Right lung (tissue), 5 donors: ENCODE results near the gene SEMA4A. TPM values are rescaled to one million over a fixed set of nuclear protein-coding genes. Genes with fewer than 3 reads are reported as not detected.
A peak's percentile ranks its signal among the peaks of the same experiment; 100 is the strongest.
"Not testable (repeated sequence)": the region's sequence is repeated elsewhere in the genome, so short reads cannot be mapped to it uniquely, and the experiment has no call there.

Experiments used
- DNase-seq, 2 donors: peaks; one replicate each; pipeline ENCODE4 v3.0.0-alpha.2; 2013
- polyA plus RNA-seq, 5 donors: library from polyadenylated mRNA; unstranded; fragments of 120-200 nt; gene quantifications; one replicate each; pipeline versions ENCODE4 v1.2.1 to v1.2.3, GENCODE V29; 2013; ENCODE audit warnings: inconsistent platforms in 1 of 5, low replicate concordance in 1 of 5; ENCODE audit not compliant: insufficient read length in 5 of 5, insufficient read depth in 1 of 5

SEMA4A gene
- polyA plus RNA-seq, 5 donors, result 15.2 to 26.3 (median 24.5) TPM

- DNase-seq, result no peak
Measured at GRCh38 chr1:156155756-156156510, 2.5 kb downstream of the SEMA4A start.

GRCh38 chr1:156157506-156157905 lies 4.1 kb downstream of the SEMA4A start:
- no peak for DNase-seq

- DNase-seq, result no peak
Measured at GRCh38 chr1:156157966-156158365, 4.6 kb downstream of the SEMA4A start.

GRCh38 chr1:156160000-156160742 lies 6.8 kb downstream of the SEMA4A start:
- no peak for DNase-seq

- peak; percentile 79 to 82 for DNase-seq
Measured at GRCh38 chr1:156160743-156161171, 7.4 kb downstream of the SEMA4A start.

- DNase-seq, result no peak
Measured at GRCh38 chr1:156162430-156163037, 9.1 kb downstream of the SEMA4A start.

- no peak for DNase-seq
Measured at GRCh38 chr1:156163712-156164111, 10.3 kb downstream of the SEMA4A start.

- no peak for DNase-seq
Measured at GRCh38 chr1:156164125-156164831, 10.9 kb downstream of the SEMA4A start.

- no peak for DNase-seq
Measured at GRCh38 chr1:156165083-156165482, 11.7 kb downstream of the SEMA4A start.

- no peak for DNase-seq
Measured at GRCh38 chr1:156167536-156167935, 14.2 kb downstream of the SEMA4A start.

- no peak for DNase-seq
Measured at GRCh38 chr1:156172696-156173470, 19.5 kb downstream of the SEMA4A start.

- DNase-seq, result no peak
Measured at GRCh38 chr1:156176610-156177210, 23.3 kb downstream of the SEMA4A start.

- no peak for DNase-seq
Measured at GRCh38 chr1:156177919-156178654, 24.7 kb downstream of the SEMA4A start.

- no peak for DNase-seq
Measured at GRCh38 chr1:156180471-156180870, 27.1 kb downstream of the SEMA4A start.

GRCh38 chr1:156181391-156181924 lies 28.1 kb downstream of the SEMA4A start:
- not testable (repeated sequence) for DNase-seq

GRCh38 chr1:156182010-156182779 lies 28.8 kb downstream of the SEMA4A start:
- not testable (repeated sequence) for DNase-seq

- not testable (repeated sequence) for DNase-seq
Measured at GRCh38 chr1:156186347-156187177, 33.2 kb downstream of the SEMA4A start.

- DNase-seq, result not testable (repeated sequence)
Measured at GRCh38 chr1:156190265-156190664, 36.9 kb downstream of the SEMA4A start.
